ENCODE data around the gene CPED1. TPM values are rescaled to one million over a fixed set of nuclear protein-coding genes. Genes with fewer than 3 reads are reported as not detected.
"Not testable (repeated sequence)": the region's sequence is repeated elsewhere in the genome, so short reads cannot be mapped to it uniquely, and the experiment has no call there.

Gene CPED1
- polyA plus RNA-seq, 4 donors = 32.0 to 44.4 (median 38.7) TPM

DNA sequence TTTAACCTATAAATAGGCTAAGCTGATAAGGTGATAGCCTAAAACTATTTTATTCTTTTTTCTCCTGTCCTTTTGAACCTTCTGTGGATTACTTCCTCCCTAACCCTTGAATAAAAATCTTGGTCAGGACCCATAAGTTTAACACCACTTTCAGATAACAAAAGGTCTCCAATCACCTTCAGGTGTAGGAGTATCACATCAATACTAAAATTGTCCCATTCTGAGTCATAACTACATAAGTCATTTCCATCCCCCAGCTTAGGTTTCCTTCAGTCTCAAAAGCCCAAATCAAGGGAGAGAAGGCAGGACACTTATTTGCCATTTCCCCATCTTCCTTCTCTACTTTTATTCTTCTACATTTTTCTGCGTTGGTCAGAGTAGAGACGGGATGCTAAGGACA, 283.4 kb downstream of the CPED1 start:
- DNase-seq (ENCODE audit: low read depth in 4 of 4, low spot score in 2 of 4) = no peak

DNA sequence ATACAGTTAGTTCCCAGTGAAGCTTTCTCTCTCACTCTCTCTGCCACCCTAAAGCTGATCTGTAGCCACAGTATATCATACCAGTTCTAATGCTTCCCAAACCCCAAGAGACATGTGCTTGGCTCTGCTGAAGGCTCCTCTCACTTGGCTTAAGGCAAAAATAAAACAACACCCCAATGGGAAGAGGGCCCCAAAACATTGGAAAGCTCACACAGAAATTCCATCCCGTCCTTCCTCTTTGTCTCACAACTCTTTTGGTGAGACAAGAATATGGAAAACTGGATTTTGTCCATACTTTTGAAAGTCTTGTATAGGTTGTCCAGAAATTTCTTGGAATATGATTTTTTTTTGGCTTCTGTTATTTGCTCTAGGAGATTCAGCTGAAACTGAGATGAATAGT, 284.2 kb downstream of the CPED1 start:
- no peak for DNase-seq (ENCODE audit: low read depth in 4 of 4, low spot score in 2 of 4)

- DNase-seq (ENCODE audit: low read depth in 4 of 4, low spot score in 2 of 4) = no peak
Measured at GRCh38 chr7:121273467-121274167, 285.1 kb downstream of the CPED1 start.

GRCh38 chr7:121274467-121274866, 286.0 kb downstream of the CPED1 start:
- no peak for DNase-seq (ENCODE audit: low read depth in 4 of 4, low spot score in 2 of 4)

GRCh38 chr7:121275204-121275603, 286.7 kb downstream of the CPED1 start:
- DNase-seq (ENCODE audit: low read depth in 4 of 4, low spot score in 2 of 4) = no peak

DNA sequence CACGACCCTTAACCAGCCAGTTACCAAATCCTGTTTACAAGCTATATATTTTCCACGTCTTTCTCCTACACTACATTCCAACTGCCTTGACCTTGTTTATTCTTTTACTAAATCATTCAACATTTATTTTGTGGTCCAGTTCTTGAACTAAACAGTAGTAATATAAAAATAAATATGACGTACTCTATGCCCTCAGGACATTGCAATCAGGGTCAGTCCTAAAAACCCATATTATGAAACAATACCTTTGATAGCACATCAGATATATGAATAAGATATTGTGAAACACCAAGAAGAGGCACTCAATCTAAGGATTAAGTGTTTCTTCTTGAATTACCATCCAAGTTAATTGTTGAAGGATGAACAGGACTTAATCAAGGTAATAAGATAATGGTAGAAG, 287.8 kb downstream of the CPED1 start:
- DNase-seq (ENCODE audit: low read depth in 4 of 4, low spot score in 2 of 4) = no peak

DNA sequence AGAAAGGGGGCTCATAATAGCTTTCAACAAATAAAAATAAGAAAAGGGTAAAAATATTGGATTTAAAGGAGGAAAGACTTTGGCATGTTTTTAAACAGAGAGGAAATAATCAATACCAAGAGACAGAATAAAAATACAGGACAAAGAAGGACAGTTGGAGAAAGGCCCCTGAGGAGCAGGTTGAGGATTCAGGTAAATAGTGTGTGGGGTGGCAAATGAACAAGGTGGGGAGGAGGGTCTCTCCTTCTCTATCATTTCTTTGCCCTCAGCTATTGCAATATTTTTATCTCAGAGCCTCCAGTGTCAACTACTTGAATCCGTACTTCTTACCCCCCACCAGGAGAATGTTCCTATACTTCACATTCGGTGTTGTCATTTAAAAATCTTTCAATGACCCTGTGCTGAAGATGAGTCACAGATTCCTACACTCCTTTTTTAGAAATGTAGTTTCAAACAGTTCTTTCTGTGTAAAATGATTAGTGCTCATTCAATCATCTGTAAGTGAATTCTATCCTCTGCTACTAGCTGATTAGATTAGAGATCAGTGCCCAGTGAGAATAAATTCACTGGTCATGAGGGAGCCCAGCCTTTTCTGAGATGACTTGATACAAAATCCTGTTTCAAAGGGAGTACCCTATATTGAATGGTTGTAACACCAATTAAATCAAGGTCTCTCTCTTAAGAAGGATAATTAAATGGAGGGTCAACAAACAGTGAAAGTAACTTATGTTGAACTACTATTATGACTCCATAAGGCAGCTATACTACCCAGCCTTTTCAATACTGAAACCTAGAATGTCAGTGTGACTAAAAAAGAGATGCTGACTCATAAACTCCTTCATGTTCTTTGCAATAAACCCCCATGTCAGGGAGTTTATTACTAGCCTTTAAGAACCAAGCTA, 289.9 kb downstream of the CPED1 start:
- DNase-seq (ENCODE audit: low read depth in 4 of 4, low spot score in 2 of 4) = no peak

DNA sequence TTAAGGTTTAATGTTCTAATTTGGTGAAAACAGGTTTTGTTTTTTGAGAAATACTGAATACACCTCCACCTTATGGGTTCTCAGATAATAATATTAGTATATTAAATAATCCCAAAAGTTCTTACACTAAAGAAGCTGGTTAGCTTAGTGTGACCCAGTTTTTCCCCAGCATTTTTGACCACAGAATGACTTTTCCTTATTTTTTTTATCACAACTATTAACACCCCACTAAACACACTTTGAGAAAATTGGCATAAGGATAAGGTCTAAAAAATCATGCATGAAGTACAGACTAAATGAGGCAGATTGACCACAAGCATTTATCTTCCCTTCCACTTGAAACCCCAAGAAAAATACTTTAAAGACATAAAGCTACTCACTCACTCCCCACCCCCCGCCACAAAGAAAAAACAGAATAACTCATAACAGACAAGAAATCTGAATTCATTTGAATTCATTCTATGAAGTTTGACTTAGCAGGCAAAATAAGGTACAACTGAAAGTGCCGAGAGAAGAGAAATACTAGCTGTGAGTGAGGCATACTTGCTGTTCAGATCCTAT, 290.6 kb downstream of the CPED1 start:
- DNase-seq (ENCODE audit: low read depth in 4 of 4, low spot score in 2 of 4) = no peak

- DNase-seq (ENCODE audit: low read depth in 4 of 4, low spot score in 2 of 4) = no peak
Measured at GRCh38 chr7:121279822-121280221, 291.3 kb downstream of the CPED1 start.

DNA sequence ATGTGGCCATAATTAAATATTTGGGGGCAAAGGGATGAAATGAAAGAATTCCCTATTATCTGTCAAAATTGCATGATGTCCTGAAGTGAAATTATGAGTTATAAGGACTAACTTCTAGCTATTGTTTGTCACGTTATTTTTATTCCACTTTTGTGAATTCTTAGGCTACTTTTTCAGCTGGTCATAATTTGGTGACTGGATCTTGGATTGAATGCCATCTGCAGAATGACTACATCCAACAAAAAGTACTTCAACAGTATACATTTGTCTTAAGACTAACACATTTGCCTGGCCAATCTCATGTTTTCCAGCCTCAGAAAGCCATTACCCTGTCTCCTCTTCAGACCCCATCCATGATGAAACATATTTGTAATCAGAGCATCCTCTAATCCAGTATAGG, 292.1 kb downstream of the CPED1 start:
- DNase-seq (ENCODE audit: low read depth in 4 of 4, low spot score in 2 of 4) = no peak

- no peak for DNase-seq (ENCODE audit: low read depth in 4 of 4, low spot score in 2 of 4)
Measured at GRCh38 chr7:121282129-121282528, 293.6 kb downstream of the CPED1 start.

DNA sequence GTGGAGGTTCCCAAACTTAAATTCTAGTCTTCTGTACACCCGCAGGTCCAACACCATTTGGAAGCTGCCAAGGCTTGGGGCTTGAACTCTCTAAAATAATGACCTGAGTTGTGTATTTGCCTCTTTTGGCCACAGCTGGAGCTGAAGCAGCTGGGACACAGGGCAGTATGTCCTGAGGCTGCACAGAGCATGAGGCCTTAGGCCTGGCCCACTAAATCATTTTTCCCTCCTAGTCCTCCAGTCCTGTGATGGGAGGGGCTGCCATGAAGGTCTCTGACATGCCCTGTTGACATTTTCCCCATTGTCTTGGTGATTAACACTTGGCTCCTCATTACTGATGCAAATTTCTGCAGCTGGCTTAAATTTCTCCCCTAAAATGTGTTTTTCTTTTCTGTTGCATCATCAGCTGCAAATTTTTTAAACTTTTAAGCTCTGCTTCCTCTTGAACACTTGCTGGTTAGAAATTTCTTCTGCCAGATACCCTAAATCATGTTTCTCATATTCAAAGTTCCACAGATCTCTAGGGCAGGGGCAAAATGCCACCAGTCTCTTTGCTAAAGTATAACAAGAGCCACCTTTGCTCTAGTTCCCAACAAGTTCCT, 296.7 kb downstream of the CPED1 start:
- no peak for DNase-seq (ENCODE audit: low read depth in 4 of 4, low spot score in 2 of 4)

- DNase-seq (ENCODE audit: low read depth in 4 of 4, low spot score in 2 of 4) = no peak
Measured at GRCh38 chr7:121286186-121286585, 297.7 kb downstream of the CPED1 start.

GRCh38 chr7:121286742-121287734, 298.5 kb downstream of the CPED1 start:
- no peak for DNase-seq (ENCODE audit: low read depth in 4 of 4, low spot score in 2 of 4)

DNA sequence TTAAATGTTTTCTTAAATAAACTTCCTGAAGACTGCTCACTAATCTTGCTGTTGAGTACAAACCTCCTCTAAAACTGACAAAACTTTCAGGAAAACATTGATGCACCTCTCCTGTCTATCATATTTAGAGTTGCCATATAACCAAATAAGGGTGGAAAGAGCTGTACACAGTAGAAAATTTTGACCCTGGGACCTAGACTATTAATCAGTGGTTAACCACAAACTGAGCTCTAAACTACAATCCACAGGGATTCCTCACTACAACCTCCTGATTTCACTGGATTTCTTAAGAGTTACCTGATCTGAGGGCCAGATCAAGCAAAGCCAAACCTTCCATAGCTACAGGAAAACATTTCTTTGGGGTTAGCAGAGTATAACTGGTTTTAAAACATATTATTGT, 300.4 kb downstream of the CPED1 start:
- no peak for DNase-seq (ENCODE audit: low read depth in 4 of 4, low spot score in 2 of 4)

DNA sequence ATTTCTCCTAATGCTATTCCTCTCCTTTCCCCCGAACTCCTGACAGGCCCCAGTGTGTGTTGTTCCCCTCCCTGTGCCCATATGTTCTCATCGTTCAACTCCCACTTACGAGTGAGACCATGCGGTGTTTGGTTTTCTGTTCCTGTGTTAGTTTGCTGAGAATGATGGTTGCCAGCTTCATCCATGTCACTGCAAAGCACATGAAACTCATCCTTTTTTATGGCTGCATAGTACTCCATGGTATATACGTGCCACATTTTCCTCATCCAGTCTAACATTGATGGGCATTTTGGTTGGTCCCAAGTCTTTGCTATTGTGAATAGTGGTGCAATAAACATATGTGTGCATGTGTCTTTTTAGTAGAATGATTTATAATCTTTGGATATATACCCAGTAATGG, 301.4 kb downstream of the CPED1 start:
- not testable (repeated sequence) for DNase-seq (ENCODE audit: low read depth in 4 of 4, low spot score in 2 of 4)

DNA sequence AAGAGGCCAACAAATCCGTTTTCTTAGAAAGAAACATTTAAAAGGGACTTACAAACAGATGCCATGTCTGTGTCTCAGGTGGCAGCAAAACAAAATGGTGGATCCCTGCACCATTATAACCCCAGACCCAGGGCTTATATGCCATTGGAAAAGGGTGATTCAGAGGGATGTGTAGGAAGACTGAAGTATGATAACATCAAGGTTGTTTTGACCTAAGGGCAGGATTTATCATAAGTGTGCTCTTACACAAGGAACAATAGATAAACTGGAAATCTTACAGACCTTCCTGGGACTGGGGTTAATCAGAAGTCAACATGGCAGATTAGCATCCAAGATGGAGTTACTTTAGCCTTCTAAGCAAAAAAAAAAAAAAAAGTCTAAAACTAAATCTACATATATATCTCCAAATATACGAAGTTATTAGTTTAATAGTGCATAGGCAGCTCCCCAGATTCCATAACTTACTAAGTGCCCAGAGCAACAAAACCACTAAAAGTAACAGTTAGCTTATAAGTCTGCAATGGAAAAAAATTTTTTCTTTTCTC, 306.0 kb downstream of the CPED1 start:
- no peak for DNase-seq (ENCODE audit: low read depth in 4 of 4, low spot score in 2 of 4)

DNA sequence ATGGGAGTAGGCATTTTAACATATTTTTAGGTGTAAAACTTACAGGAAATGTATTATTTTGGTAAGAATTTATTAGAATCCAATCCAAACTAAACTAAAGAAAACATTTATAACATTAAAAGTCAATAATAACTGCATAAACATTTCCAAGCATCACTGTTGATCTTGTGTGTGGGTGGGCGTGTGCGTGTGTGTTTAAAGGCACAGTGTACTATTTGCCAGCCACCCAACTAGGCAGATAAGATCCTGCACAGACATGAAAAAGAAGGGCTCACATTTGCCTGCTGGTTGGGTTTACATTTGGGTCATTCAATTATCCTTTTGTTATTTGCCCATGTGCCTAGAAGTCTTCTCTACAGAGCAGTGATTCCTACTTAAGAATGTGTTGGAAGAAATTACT, 309.3 kb downstream of the CPED1 start:
- DNase-seq (ENCODE audit: low read depth in 4 of 4, low spot score in 2 of 4) = no peak

DNA sequence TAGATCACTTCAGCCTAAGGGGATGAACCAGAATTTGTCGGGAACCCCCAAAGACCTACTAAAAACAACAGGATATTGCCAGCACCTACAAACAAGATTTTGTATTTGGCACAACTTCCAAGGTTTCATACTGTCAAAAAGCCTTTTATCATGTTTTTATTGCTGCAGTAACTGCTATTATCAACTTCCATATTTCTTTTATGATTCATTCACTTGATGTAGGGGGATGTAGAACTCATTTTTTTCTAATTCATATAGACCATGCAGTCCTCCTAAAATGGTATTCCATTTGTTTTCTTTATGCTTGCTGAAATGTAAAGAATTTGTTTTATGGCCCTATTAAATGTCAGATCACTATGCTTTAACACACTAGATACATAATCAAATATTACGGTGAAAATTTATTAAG, 310.3 kb downstream of the CPED1 start:
- DNase-seq (ENCODE audit: low read depth in 4 of 4, low spot score in 2 of 4) = no peak

Measured in left renal cortex interstitium (tissue), 4 donors.